ENCODE data around the gene PET117.

GRCh38 chr20:18101125-18101810 is 36.4 kb upstream of the PET117 start:
- no peak for TF ChIP-seq CTCF (IDR thresholded peaks at IDR 0.05)
- no peak for TF ChIP-seq POLR2A (IDR thresholded peaks at IDR 0.05)

Measured in testis (tissue), 2 donors.